HG02938 (cell line): ENCODE measurements around the gene RASGEF1B.
A peak's percentile ranks its signal among the peaks of the same experiment; 100 is the strongest.

ENCODE experiments used
- ATAC-seq: cut with Tn5 transposase; IDR thresholded peaks from one replicate; pipeline ENCODE4 v1.9.1; 2021; ENCODE audit warnings: mild to moderate bottlenecking, moderate library complexity; ENCODE audit not compliant: unreplicated experiment

Gene RASGEF1B

GRCh38 chr4:81471588-81472280 is at the start of gene RASGEF1B:
TSS of gene RASGEF1B (minus strand) at chr4:81471907. CDS start at chr4:81459508, 12,399 bp downstream.
- peak; percentile 83 for ATAC-seq

DNA sequence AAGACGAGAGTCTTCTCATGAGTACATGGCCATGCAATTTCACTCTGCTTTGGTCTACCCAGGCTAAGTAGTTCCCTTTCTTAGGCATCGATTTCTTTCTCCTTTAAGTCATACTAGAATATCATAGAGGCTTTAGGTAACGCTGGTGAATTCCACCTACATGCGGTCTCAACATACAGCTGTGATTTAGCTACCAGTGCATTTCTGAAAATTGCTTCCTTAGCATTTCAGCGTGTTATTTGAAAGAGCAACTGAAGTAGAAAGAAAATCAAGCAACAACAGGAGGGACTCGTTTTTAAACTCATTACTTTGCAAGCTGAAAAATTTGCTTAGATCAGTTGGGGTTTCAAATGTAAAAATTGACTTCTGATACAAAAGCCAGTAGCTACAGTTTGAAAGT is 48.1 kb upstream of the RASGEF1B start:
- ATAC-seq, result no peak

- ATAC-seq, result no peak
These were observed 47.7 kb upstream of the RASGEF1B start for GRCh38 chr4:81519427-81519773.

GRCh38 chr4:81518762-81519426 is 47.2 kb upstream of the RASGEF1B start:
- ATAC-seq, result no peak

GRCh38 chr4:81516241-81516640 is 44.5 kb upstream of the RASGEF1B start:
- no peak for ATAC-seq

DNA sequence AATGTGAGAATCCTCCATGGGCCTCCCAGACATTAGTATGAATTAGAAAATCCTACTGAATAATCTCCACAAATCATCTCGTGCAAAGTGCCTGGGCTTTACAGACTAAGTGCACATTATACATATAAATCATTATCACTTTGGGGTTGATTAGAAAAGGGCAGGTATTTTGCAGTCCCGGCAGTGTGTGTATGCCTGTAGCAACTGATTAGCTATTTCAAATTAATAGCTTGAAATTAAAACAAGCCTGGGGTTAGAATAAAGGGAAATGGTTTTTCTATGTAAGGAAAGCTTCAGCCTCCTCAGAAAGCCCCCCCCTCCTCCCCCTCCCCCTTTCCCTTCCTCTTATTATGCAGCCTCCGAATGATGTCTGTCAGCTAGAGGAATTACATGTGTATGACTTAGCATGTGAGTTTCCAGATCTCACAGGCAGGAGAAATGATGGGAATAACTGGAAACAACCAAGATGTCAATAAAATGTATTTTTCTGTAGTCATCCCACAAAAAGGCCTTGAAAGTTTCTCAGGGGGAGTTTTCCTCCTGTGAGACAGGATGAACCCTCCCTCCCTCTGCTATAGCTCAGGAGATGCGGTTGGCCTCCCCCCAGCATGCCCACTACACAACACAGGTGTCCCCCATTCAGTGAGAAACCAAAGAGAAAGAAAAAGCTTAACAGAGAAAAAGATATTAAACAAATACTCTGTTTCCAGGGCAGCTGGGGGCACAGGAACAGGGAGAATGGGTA is 41.2 kb upstream of the RASGEF1B start:
- no peak for ATAC-seq

- no peak for ATAC-seq
These were observed 40.5 kb upstream of the RASGEF1B start for GRCh38 chr4:81512001-81512756.

GRCh38 chr4:81510643-81511178 is 39.0 kb upstream of the RASGEF1B start:
- ATAC-seq, result no peak

DNA sequence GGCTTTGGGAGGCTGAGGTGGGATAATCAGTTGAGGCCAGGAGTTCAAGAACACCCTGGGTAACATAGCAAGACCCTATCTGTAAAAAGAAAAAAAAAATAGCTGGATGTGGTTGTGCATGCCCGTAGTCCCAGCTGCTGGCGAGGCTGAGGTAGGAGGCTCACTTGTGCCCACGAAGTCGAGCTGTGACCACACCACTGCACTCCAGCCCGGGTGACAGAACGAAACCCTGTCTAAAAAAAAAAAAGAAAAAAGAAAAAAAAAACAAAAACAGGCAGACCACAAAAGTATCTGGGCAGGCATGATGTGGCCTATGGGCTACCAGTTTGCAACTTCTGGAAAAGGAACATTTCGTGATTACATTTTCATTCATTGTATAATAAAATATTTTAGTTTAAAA is 38.1 kb upstream of the RASGEF1B start:
- no peak for ATAC-seq

GRCh38 chr4:81509191-81509590 is 37.5 kb upstream of the RASGEF1B start:
- ATAC-seq, result no peak

- no peak for ATAC-seq
These were observed 36.9 kb upstream of the RASGEF1B start for GRCh38 chr4:81508411-81509185.

DNA sequence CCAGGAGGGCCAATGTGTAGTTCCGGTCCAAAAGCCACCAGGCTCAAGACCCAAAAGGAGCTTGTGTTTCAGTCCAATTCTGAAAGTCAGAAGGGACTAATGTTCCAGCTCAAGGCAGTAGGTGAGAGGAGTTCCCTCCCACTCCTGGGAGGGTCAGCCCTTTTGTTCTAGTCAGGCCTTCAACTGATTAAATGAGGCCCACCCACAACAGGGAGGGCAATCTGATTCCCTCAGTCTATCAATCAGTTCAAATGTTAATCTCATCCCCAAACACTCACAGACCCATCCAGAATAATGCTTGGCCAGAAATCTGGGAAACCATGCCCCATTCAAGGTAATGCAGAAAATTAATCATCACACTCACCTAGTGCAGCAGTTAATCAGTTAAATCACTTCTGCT is 35.8 kb upstream of the RASGEF1B start:
- ATAC-seq, result no peak

GRCh38 chr4:81506731-81507130 is 35.0 kb upstream of the RASGEF1B start:
- peak; percentile 57 for ATAC-seq

- no peak for ATAC-seq
These were observed 34.0 kb upstream of the RASGEF1B start for GRCh38 chr4:81505726-81506125.

DNA sequence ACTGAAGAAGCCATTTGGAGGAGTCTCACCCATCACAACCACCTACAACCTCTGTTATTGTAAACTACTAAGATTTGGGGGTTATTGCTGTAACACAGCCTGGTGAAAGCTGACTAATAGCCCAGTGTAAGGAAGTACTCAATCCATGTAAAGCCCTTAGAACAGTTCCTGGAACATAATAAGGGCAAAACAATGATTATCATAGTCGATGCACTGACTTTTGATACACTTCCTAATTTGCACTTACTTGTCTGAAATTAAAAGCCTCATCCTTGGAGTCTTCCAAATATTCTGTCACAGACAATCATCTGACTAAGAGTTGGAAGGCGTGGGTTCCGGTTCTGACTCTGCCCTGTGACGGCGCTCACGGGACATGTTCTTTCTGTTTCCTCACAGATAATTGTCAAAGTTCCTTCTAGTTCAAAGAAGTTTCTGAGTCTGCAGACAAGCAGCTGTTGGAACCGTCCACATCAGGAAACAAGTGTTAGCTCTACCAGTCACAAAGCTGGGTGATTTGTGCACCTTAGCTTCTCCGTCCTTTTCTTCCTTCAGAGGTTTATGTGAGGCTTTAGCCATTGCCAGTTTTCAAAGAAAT is 33.4 kb upstream of the RASGEF1B start:
- ATAC-seq, result peak; percentile 55

GRCh38 chr4:81504112-81505003 is 32.7 kb upstream of the RASGEF1B start:
- no peak for ATAC-seq

- no peak for ATAC-seq
These were observed 31.9 kb upstream of the RASGEF1B start for GRCh38 chr4:81503586-81503985.

DNA sequence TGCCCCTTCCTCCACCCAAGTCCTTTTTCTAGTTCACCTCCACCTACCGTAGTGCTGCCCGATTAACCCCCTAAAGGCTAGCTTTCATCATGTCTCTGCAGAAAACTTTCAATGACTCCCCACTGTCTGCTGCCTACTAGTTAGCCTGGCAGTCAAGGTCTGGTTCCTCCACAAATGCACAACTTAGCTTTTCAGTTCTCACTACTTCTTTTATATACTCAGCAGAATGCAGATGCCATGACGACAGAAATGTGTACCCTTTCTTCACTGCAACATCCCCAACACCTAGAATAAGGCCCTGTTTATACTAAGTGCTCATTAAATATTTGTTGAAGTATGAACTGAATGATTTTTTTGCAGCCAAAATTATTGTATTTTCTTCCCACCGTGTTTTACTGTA is 30.9 kb upstream of the RASGEF1B start:
- no peak for ATAC-seq

GRCh38 chr4:81499840-81500239 is 28.1 kb upstream of the RASGEF1B start:
- no peak for ATAC-seq
